ENCODE results near the gene MKLN1. TPM values are rescaled to one million over a fixed set of nuclear protein-coding genes. Genes with fewer than 3 reads are reported as not detected.
"Not testable (repeated sequence)": the region's sequence is repeated elsewhere in the genome, so short reads cannot be mapped to it uniquely, and the experiment has no call there.

Gene MKLN1
- total RNA-seq, 1 donor from 2014 or later = 55.9 TPM

GRCh38 chr7:131412031-131412430 is 84.4 kb downstream of the MKLN1 start:
- H3K4me1 Mint-ChIP-seq (ENCODE audit: low read depth) = peaks cover 2% of the 10 kb centered on the region

DNA sequence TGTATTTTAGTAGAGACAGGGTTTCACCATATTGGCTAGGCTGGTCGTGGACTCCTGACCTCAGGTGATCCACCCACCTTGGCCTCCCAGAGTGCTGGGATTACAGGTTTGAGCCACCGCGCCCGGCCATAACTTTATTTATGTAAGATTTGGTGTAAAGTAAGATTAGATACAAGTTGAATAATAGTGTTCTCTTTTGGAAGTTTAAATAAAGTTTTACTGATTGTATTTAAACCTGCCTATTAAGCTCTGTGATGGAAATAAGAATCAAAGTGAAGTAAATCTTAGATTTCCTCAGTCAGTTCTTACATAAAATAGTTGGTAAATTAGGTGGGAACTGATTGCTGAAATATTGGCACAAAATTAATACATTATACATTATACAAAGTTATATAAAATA is 86.0 kb downstream of the MKLN1 start:
- Mint-ChIP-seq H3K9me3 (ENCODE audit: low read depth) (no peaks in the 10 kb centered on the region), H3K27ac (no peak overlapping the region), H3K36me3 (ENCODE audit: insufficient read depth) (peaks cover 14% of the 10 kb centered on the region), H3K27me3 (no peaks in the 10 kb centered on the region), H3K4me3 (ENCODE audit: low read depth) (no peak overlapping the region), H3K4me1 (ENCODE audit: low read depth) (no peaks in the 10 kb centered on the region)
- no peak for TF ChIP-seq CTCF (IDR thresholded peaks at IDR 0.05; ENCODE audit: unreplicated experiment)
- DNase-seq (ENCODE audit: low spot score, unreplicated experiment) = no peak

More at GRCh38 chr7:131412031-131412430, 84.4 kb downstream of the MKLN1 start:
- Mint-ChIP-seq H3K27me3 (no peaks in the 10 kb centered on the region), H3K9me3 (ENCODE audit: low read depth) (no peaks in the 10 kb centered on the region), H3K36me3 (ENCODE audit: insufficient read depth) (peaks cover 7% of the 10 kb centered on the region), H3K27ac (no peak overlapping the region), H3K4me3 (ENCODE audit: low read depth) (no peak overlapping the region)
- no peak for TF ChIP-seq CTCF (IDR thresholded peaks at IDR 0.05; ENCODE audit: unreplicated experiment)
- DNase-seq (ENCODE audit: low spot score, unreplicated experiment) = no peak

GRCh38 chr7:131424219-131424822 is 96.6 kb downstream of the MKLN1 start:
- peak overlapping the region; percentile 54 for H3K27ac Mint-ChIP-seq
- no peak for DNase-seq (ENCODE audit: low spot score, unreplicated experiment)
- no peaks in the 10 kb centered on the region for H3K9me3 Mint-ChIP-seq (ENCODE audit: low read depth)
- H3K4me3 Mint-ChIP-seq (ENCODE audit: low read depth) = no peak overlapping the region
- H3K36me3 Mint-ChIP-seq (ENCODE audit: insufficient read depth) = peaks cover 9% of the 10 kb centered on the region
- H3K4me1 Mint-ChIP-seq (ENCODE audit: low read depth) = no peaks in the 10 kb centered on the region
- no peaks in the 10 kb centered on the region for H3K27me3 Mint-ChIP-seq
- peak; percentile 63 for TF ChIP-seq CTCF (IDR thresholded peaks at IDR 0.05; ENCODE audit: unreplicated experiment)

DNA sequence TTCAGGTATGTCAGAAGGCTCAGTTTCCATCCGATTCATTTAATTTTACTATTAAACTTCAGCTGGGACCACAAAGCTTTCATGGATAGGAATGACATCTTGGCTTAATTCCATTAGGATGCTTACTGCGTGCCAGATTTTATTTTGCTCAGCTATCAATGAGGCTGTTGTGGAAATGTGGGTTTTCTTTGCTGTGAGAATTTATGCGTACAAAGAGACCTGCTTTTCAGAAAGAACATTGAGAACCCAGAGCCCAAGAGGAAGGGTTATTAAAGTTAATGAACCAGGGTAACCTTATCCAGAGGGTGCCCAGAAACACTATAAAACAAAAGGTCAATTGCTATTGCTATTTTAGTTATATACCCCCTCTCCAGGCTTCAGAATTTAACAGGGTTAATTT is 98.3 kb downstream of the MKLN1 start:
- Mint-ChIP-seq H3K36me3 (ENCODE audit: insufficient read depth) (peaks cover 4% of the 10 kb centered on the region), H3K27ac (no peak overlapping the region), H3K4me1 (ENCODE audit: low read depth) (no peaks in the 10 kb centered on the region), H3K9me3 (ENCODE audit: low read depth) (no peaks in the 10 kb centered on the region), H3K4me3 (ENCODE audit: low read depth) (no peak overlapping the region), H3K27me3 (no peaks in the 10 kb centered on the region)
- no peak for DNase-seq (ENCODE audit: low spot score, unreplicated experiment)
- no peak for TF ChIP-seq CTCF (IDR thresholded peaks at IDR 0.05; ENCODE audit: unreplicated experiment)

- H3K27me3 Mint-ChIP-seq; H3K4me3 Mint-ChIP-seq (ENCODE audit: low read depth); H3K9me3 Mint-ChIP-seq (ENCODE audit: low read depth); DNase-seq (ENCODE audit: low spot score, unreplicated experiment); H3K4me1 Mint-ChIP-seq (ENCODE audit: low read depth): not testable (repeated sequence)
- Mint-ChIP-seq H3K27ac (peak overlapping the region; percentile 62), H3K36me3 (ENCODE audit: insufficient read depth) (peaks cover 22% of the 10 kb centered on the region)
Observed at GRCh38 chr7:131430826-131431225, 103.2 kb downstream of the MKLN1 start.

GRCh38 chr7:131431289-131431688 is 103.6 kb downstream of the MKLN1 start:
- Mint-ChIP-seq H3K4me1 (ENCODE audit: low read depth) (no peaks in the 10 kb centered on the region), H3K27ac (peak overlapping the region; percentile 59), H3K4me3 (ENCODE audit: low read depth) (no peak overlapping the region), H3K36me3 (ENCODE audit: insufficient read depth) (peaks cover 22% of the 10 kb centered on the region), H3K27me3 (no peaks in the 10 kb centered on the region), H3K9me3 (ENCODE audit: low read depth) (peaks cover 5% of the 10 kb centered on the region)
- no peak for DNase-seq (ENCODE audit: low spot score, unreplicated experiment)
- TF ChIP-seq CTCF (IDR thresholded peaks at IDR 0.05; ENCODE audit: unreplicated experiment) = no peak

All from progenitor cell of endocrine pancreas (in vitro differentiated cells).